Astrocyte (in vitro differentiated cells and primary cell): ENCODE results near the gene TLNRD1.

Experiments
- CTCF ChIP-seq: IDR thresholded peaks from 2 replicates; pipeline ENCODE4 v1.5.1; 2011; ENCODE audit warnings: low read depth, mild to moderate bottlenecking, inconsistent platforms, low read length, moderate library complexity; ENCODE audit not compliant: insufficient read depth
- EZH2 ChIP-seq: IDR thresholded peaks from 2 replicates; pipeline ENCODE4 v1.6.1; 2012; ENCODE audit warnings: mild to moderate bottlenecking, low read length, inconsistent platforms; ENCODE audit not compliant: insufficient read depth

DNA sequence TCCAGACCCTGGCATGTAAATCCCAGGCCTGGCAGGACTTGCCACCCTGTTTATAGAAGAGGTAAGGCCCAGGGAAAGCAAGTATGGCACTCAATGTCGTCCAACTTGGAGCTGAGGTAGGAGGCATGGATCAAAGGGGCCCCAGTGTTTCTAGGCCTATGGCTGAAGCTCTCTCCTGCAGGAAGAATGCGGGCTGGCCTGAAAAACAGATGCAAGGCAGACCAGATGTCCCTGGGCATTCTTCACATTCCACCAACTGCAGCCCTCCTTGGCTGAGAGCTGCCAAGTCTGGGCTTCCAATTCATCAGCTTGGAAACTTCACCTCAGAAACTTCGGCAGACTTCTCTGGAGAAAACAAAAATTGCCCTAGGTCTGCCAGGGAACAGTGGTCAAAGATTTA lies 33.3 kb upstream of the TLNRD1 start:
- TF ChIP-seq CTCF (no peak), EZH2 (no peak)
